IMR-90 (cell line): ENCODE results near the gene EEF1G.

ENCODE experiments used
- BHLHE40 ChIP-seq: fragments of 150-350 bp; IDR thresholded peaks from 2 replicates; pipeline ENCODE4 v1.6.1; 2016; ENCODE audit warnings: mild to moderate bottlenecking, low read depth, low read length
- CEBPB ChIP-seq: IDR thresholded peaks from 2 replicates; pipeline ENCODE4 v1.6.1; 2012; ENCODE audit warnings: low read depth, low read length, improper control_type of control experiment
- CTCF ChIP-seq: conservative IDR thresholded peaks from 2 replicates; pipeline ENCODE4 v1.5.1; 2012; ENCODE audit warnings: mild to moderate bottlenecking, low read depth, low read length, improper control_type of control experiment
- FOS ChIP-seq: fragments of 150-350 bp; IDR thresholded peaks from 2 replicates; pipeline ENCODE4 v1.6.1; 2016; ENCODE audit warnings: low read depth, low read length
- MAFK ChIP-seq: IDR thresholded peaks from 2 replicates; pipeline ENCODE4 v1.6.1; 2012; ENCODE audit warnings: low read depth, low read length, improper control_type of control experiment
- MAZ ChIP-seq: IDR thresholded peaks from 2 replicates; pipeline ENCODE4 v1.6.1; 2012; ENCODE audit warnings: low read depth, mild to moderate bottlenecking, low read length, improper control_type of control experiment, moderate library complexity, borderline replicate concordance
- POLR2A ChIP-seq: IDR thresholded peaks from 2 replicates; pipeline ENCODE4 v1.6.1; 2012; ENCODE audit warnings: mild to moderate bottlenecking, low read depth, low read length
- RAD21 ChIP-seq: IDR thresholded peaks from 2 replicates; pipeline ENCODE4 v1.6.1; 2012; ENCODE audit warnings: low read length, improper control_type of control experiment
- RCOR1 ChIP-seq: IDR thresholded peaks from 2 replicates; pipeline ENCODE4 v1.6.1; 2012; ENCODE audit warnings: mild to moderate bottlenecking, low read length, improper control_type of control experiment; ENCODE audit not compliant: insufficient replicate concordance
- RFX5 ChIP-seq: IDR thresholded peaks from 2 replicates; pipeline ENCODE4 v1.8.0; 2012; ENCODE audit warnings: low read depth, mild to moderate bottlenecking, low read length, moderate library complexity
- SMC3 ChIP-seq: fragments of 150-350 bp; IDR thresholded peaks from 2 replicates; pipeline ENCODE4 v1.6.1; 2016; ENCODE audit warnings: low read depth, mild to moderate bottlenecking, antibody characterized with exemption, low read length, moderate library complexity

GRCh38 chr11:62567018-62567633 lies 6.6 kb downstream of the EEF1G start:
- no peak for TF ChIP-seq CTCF
- TF ChIP-seq BHLHE40 = no peak
- TF ChIP-seq MAFK = no peak
- TF ChIP-seq SMC3 = no peak
- TF ChIP-seq MAZ = no peak
- no peak for TF ChIP-seq FOS
- TF ChIP-seq POLR2A = no peak
- no peak for TF ChIP-seq RFX5
- no peak for TF ChIP-seq RAD21
- no peak for TF ChIP-seq CEBPB
- no peak for TF ChIP-seq RCOR1
